ENCODE measurements around the gene DEFB128.

The DEFB128 gene

DNA sequence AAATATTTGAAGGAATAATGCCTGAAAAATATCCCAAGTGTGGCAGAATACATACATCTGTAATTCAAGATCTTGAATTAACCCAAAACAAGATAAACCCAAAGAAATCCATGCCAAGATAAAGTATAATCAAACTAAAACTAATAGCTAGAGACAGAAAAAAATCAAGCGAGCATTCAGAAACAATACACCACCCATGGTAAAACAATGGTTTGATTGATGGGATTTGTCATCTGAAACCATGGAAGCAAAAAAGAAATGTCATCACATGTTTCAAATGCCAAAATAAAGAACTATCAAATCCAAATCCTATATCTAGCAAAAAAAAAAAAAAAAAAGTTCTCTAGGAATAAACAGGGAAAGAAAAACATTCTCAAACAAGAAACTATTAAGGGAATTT is 37.4 kb downstream of the DEFB128 start:
- Histone ChIP-seq H3K4me3 (replicated peaks; ENCODE audit: insufficient read depth, low read length) (no peak overlapping the region), H3K27ac (replicated peaks) (no peak overlapping the region), H3K27me3 (ENCODE audit: insufficient read depth, poor library complexity, severe bottlenecking) (peaks cover 5% of the 10 kb centered on the region)
- no peak for TF ChIP-seq POLR2AphosphoS5 (IDR thresholded peaks at IDR 0.05; ENCODE audit: low read depth)
- TF ChIP-seq GABPA (IDR thresholded peaks at IDR 0.05; ENCODE audit: low read depth) = no peak
- no peak for DNase-seq (ENCODE audit: low read depth in 1 of 2, low spot score in 1 of 2)

DNA sequence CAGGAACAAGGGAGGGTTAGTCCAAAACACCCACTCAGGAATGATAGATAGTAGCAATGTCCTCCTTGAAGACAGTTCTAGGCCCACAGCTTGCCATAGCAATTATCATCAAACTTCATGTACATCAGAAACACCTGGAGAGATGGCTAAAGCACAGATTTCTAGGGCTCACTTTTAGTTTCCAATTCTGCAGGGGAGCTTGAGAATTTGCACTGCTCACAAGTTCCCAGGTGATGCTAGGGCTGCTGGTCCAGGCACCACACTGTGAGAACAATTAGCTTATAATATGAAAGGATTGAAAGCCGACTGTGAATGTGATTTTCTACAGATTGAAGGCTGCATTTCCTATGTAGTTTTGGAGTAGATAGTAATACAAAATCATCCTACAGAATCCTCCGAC is 43.6 kb downstream of the DEFB128 start:
- no peak overlapping the region for H3K4me3 ChIP-seq (replicated peaks; ENCODE audit: insufficient read depth, low read length)
- no peak overlapping the region for H3K27ac ChIP-seq (replicated peaks)
- H3K27me3 ChIP-seq (ENCODE audit: insufficient read depth, poor library complexity, severe bottlenecking) = peaks cover 19% of the 10 kb centered on the region
- DNase-seq (ENCODE audit: low read depth in 1 of 2, low spot score in 1 of 2) = no peak
- TF ChIP-seq GABPA (IDR thresholded peaks at IDR 0.05; ENCODE audit: low read depth) (no peak), POLR2AphosphoS5 (IDR thresholded peaks at IDR 0.05; ENCODE audit: low read depth) (no peak)
- TF ChIP-seq, protein P1, sequence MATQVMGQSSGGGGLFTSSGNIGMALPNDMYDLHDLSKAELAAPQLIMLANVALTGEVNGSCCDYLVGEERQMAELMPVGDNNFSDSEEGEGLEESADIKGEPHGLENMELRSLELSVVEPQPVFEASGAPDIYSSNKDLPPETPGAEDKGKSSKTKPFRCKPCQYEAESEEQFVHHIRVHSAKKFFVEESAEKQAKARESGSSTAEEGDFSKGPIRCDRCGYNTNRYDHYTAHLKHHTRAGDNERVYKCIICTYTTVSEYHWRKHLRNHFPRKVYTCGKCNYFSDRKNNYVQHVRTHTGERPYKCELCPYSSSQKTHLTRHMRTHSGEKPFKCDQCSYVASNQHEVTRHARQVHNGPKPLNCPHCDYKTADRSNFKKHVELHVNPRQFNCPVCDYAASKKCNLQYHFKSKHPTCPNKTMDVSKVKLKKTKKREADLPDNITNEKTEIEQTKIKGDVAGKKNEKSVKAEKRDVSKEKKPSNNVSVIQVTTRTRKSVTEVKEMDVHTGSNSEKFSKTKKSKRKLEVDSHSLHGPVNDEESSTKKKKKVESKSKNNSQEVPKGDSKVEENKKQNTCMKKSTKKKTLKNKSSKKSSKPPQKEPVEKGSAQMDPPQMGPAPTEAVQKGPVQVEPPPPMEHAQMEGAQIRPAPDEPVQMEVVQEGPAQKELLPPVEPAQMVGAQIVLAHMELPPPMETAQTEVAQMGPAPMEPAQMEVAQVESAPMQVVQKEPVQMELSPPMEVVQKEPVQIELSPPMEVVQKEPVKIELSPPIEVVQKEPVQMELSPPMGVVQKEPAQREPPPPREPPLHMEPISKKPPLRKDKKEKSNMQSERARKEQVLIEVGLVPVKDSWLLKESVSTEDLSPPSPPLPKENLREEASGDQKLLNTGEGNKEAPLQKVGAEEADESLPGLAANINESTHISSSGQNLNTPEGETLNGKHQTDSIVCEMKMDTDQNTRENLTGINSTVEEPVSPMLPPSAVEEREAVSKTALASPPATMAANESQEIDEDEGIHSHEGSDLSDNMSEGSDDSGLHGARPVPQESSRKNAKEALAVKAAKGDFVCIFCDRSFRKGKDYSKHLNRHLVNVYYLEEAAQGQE (IDR thresholded peaks at IDR 0.05; ENCODE audit: insufficient replicate concordance, low read depth) = no peak

DNA sequence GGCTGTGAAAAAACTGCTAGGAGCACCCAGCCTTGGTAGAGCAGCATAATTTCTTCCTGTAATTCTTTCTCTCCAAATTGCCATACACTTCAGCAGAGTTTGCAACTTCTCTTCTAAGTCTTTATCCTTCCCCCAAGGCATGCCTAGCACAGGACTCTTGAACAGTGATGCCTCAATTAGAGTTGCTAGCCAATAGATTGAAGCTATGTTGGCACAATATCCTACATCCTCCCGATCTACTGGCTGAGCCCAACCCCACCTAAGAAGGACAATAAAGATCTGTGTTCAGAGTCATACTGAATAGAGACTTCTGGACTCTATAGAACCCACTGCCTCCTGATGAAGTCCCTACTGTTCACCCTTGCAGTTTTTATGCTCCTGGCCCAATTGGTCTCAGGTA is 47.2 kb downstream of the DEFB128 start, which contains the start of gene DEFB126:
TSS of gene DEFB126 (plus strand) at position 301 of the 400 bp plus-strand sequence. CDS start at position 340, 39 bp downstream.
- no peak for DNase-seq (ENCODE audit: low read depth in 1 of 2, low spot score in 1 of 2)
- TF ChIP-seq, protein P1 (IDR thresholded peaks at IDR 0.05; ENCODE audit: insufficient replicate concordance, low read depth) = no peak
- TF ChIP-seq POLR2AphosphoS5 (IDR thresholded peaks at IDR 0.05; ENCODE audit: low read depth) (no peak), SPI1 (IDR thresholded peaks at IDR 0.05; ENCODE audit: borderline replicate concordance, low read depth) (no peak), GABPA (IDR thresholded peaks at IDR 0.05; ENCODE audit: low read depth) (no peak)
- TF ChIP-seq, protein P2, sequence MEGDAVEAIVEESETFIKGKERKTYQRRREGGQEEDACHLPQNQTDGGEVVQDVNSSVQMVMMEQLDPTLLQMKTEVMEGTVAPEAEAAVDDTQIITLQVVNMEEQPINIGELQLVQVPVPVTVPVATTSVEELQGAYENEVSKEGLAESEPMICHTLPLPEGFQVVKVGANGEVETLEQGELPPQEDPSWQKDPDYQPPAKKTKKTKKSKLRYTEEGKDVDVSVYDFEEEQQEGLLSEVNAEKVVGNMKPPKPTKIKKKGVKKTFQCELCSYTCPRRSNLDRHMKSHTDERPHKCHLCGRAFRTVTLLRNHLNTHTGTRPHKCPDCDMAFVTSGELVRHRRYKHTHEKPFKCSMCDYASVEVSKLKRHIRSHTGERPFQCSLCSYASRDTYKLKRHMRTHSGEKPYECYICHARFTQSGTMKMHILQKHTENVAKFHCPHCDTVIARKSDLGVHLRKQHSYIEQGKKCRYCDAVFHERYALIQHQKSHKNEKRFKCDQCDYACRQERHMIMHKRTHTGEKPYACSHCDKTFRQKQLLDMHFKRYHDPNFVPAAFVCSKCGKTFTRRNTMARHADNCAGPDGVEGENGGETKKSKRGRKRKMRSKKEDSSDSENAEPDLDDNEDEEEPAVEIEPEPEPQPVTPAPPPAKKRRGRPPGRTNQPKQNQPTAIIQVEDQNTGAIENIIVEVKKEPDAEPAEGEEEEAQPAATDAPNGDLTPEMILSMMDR (IDR thresholded peaks at IDR 0.05; ENCODE audit: insufficient read depth, low read length) = no peak
- Histone ChIP-seq H3K27ac (replicated peaks) (no peak within 1 kb of the TSS), H3K27me3 (ENCODE audit: insufficient read depth, poor library complexity, severe bottlenecking) (peaks cover 17% of the 10 kb centered on the region), H3K4me3 (replicated peaks; ENCODE audit: insufficient read depth, low read length) (no peak within 1 kb of the TSS)

Data from HL-60 (cell line).